Vagina (tissue), 2 donors: ENCODE results near the gene DNMBP.

ENCODE experiments used
- CTCF ChIP-seq, 3 experiments: fragments of 450-650 bp in 2 of 3; fragments of 200-600 bp in 1 of 3; sonication (generic) in 1 of 3; IDR thresholded peaks; one replicate each; pipeline ENCODE4 v1.5.1; 2017 to 2019; ENCODE audit warnings: antibody characterized with exemption in 3 of 3, mild to moderate bottlenecking in 2 of 3, moderate library complexity in 2 of 3
- POLR2A ChIP-seq, 2 donors: fragments of 450-650 bp; IDR thresholded peaks; one replicate each; pipeline ENCODE4 v1.6.1; 2017; ENCODE audit warnings: antibody characterized with exemption in 2 of 2, mild to moderate bottlenecking in 2 of 2, moderate library complexity in 2 of 2

GRCh38 chr10:100004805-100005510, 4.8 kb downstream of the DNMBP start:
- TF ChIP-seq POLR2A (IDR thresholded peaks at IDR 0.05) (no peak), CTCF (IDR thresholded peaks at IDR 0.05) (no peak)
